Calu3 (cell line): ENCODE measurements around the gene MLLT3. TPM values are rescaled to one million over a fixed set of nuclear protein-coding genes. Genes with fewer than 3 reads are reported as not detected.

Source experiments
- BruUV-seq: library from RNA; stranded (reverse); fragments of 400-500 nt; replicated peaks from 2 replicates; lab custom pipeline; 2021; lab: Mats Ljungman, UMichigan
- CTCF ChIA-PET: fragments of 300-600 bp; sonication (Branson Sonifier 250); formaldehyde crosslinking; loops from one replicate; lab custom pipeline; 2022; ENCODE audit warnings: antibody characterized with exemption; lab: Charles Lee
- DNase-seq: peaks from one replicate; pipeline ENCODE4 v3.0.0; 2022
- H3K27ac Mint-ChIP-seq: one replicate; pipeline ENCODE4 v1.8.0; 2022; ENCODE audit warnings: mixed read lengths; ENCODE audit not compliant: unreplicated experiment
- H3K27me3 Mint-ChIP-seq: one replicate; pipeline ENCODE4 v1.8.0; 2022; ENCODE audit warnings: mixed read lengths; ENCODE audit not compliant: unreplicated experiment
- H3K36me3 Mint-ChIP-seq: one replicate; pipeline ENCODE4 v1.8.0; 2022; ENCODE audit warnings: mild to moderate bottlenecking, moderate library complexity, mixed read lengths; ENCODE audit not compliant: insufficient read depth, unreplicated experiment
- H3K4me1 Mint-ChIP-seq: one replicate; pipeline ENCODE4 v1.8.0; 2022; ENCODE audit warnings: mild to moderate bottlenecking, low read depth, mixed read lengths; ENCODE audit not compliant: unreplicated experiment
- H3K4me3 Mint-ChIP-seq: one replicate; pipeline ENCODE4 v1.8.0; 2022; ENCODE audit warnings: mild to moderate bottlenecking, low read depth, moderate library complexity, mixed read lengths; ENCODE audit not compliant: unreplicated experiment
- H3K9me3 Mint-ChIP-seq: one replicate; pipeline ENCODE4 v1.8.0; 2022; ENCODE audit warnings: low read depth, mixed read lengths; ENCODE audit not compliant: unreplicated experiment
- intact Hi-C: fragments of 100-400 bp; cut with micrococcal nuclease; formaldehyde crosslinking; loops from one replicate; pipeline ENCODE4 v1.10.0; 2022; ENCODE audit not compliant: unreplicated experiment
- total RNA-seq: library from RNA; stranded (reverse); gene quantifications from 2 replicates; pipeline ENCODE4 v1.2.3, GENCODE V29; 2022
- TF ChIP-seq, protein P1 (sequence below): fragments of 200-600 bp; IDR thresholded peaks from one replicate; pipeline ENCODE4 v1.8.0; 2022; ENCODE audit warnings: antibody characterized with exemption; ENCODE audit not compliant: unreplicated experiment

The MLLT3 gene
- total RNA-seq, 1 experiment from 2014 or later: 23.1 TPM

DNA sequence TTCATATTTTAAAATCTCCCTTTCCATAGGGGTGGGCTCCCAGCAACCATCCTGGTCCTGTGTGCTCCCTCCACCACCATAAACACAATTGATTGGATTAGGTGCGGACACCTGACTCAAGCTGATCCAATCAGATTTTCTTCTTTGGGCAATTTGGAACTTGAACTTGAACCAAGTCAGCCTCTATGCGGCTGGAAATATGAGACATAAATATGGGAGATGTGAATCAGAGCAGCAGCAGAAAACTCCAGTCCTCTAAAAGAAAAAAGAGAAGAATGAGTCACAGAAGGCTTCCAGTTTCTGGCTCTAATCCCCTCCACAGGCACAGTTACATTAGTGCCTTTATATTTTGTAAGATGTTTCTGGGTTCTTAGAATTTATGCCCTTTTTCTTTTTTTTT, 306.6 kb downstream of the MLLT3 start:
- Mint-ChIP-seq H3K27me3 (no peaks in the 10 kb centered on the region), H3K4me3 (no peak overlapping the region), H3K27ac (no peak overlapping the region), H3K36me3 (no peaks in the 10 kb centered on the region), H3K9me3 (peaks cover 3% of the 10 kb centered on the region), H3K4me1 (peaks cover 23% of the 10 kb centered on the region)
- DNase-seq: no peak
- intact Hi-C loops: no loop called here
- CTCF ChIA-PET: no interaction called here
- TF ChIP-seq, protein P1, sequence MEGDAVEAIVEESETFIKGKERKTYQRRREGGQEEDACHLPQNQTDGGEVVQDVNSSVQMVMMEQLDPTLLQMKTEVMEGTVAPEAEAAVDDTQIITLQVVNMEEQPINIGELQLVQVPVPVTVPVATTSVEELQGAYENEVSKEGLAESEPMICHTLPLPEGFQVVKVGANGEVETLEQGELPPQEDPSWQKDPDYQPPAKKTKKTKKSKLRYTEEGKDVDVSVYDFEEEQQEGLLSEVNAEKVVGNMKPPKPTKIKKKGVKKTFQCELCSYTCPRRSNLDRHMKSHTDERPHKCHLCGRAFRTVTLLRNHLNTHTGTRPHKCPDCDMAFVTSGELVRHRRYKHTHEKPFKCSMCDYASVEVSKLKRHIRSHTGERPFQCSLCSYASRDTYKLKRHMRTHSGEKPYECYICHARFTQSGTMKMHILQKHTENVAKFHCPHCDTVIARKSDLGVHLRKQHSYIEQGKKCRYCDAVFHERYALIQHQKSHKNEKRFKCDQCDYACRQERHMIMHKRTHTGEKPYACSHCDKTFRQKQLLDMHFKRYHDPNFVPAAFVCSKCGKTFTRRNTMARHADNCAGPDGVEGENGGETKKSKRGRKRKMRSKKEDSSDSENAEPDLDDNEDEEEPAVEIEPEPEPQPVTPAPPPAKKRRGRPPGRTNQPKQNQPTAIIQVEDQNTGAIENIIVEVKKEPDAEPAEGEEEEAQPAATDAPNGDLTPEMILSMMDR: no peak
- BruUV-seq: no TSS peak

DNA sequence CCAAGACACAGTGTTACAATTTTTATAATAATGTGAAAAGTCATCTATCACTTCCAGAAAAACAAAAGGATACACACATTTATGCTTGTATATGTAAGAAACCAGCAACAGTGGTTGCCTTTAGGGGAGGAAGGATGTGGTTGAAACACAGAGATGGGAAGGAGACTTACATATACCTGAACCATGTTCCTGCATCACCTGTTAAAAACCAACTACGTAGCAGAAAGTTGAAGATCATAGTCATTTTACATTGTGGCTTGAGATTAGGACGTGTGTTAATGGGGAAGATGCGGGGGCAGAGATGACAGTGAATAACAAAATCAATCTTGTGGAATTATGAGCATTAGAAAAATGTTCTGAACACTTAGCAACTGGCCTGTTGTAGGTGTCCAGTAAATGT, 307.3 kb downstream of the MLLT3 start:
- no peaks in the 10 kb centered on the region for H3K36me3 Mint-ChIP-seq
- intact Hi-C loops: no loop called here

DNA sequence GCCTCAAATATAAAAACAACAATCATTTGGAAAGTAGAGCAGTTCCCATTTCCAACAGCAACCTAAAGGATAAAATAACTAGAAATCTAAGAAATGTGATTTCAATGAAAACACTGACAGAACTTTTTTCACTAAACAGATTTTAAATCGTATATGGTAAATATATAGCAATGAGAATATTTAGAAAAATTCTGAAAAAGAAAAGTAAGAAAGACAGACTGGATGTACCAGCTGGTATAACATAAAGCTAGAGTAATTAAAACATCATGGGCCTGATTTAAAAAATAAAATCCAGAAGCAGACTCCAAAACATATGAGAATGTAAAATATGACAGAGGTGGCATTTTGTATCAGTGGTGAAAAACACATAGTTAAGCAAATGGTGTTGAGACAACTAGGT, 308.9 kb downstream of the MLLT3 start:
- Mint-ChIP-seq H3K27me3 (peaks cover 18% of the 10 kb centered on the region), H3K27ac (no peak overlapping the region), H3K4me1 (peaks cover 14% of the 10 kb centered on the region), H3K36me3 (no peaks in the 10 kb centered on the region), H3K9me3 (peaks cover 3% of the 10 kb centered on the region), H3K4me3 (no peak overlapping the region)
- intact Hi-C loops: no loop called here
- no TSS peak for BruUV-seq
- CTCF ChIA-PET: no interaction called here
- no peak for DNase-seq
- TF ChIP-seq, protein P1: no peak

More for the DNA sequence above, 307.3 kb downstream of the MLLT3 start:
- TF ChIP-seq, protein P1: no peak
- Mint-ChIP-seq H3K4me3 (no peak overlapping the region), H3K27ac (no peak overlapping the region), H3K9me3 (peaks cover 3% of the 10 kb centered on the region), H3K4me1 (peaks cover 18% of the 10 kb centered on the region), H3K27me3 (peaks cover 3% of the 10 kb centered on the region)
- DNase-seq: no peak
- CTCF ChIA-PET: no interaction called here
- no TSS peak for BruUV-seq

DNA sequence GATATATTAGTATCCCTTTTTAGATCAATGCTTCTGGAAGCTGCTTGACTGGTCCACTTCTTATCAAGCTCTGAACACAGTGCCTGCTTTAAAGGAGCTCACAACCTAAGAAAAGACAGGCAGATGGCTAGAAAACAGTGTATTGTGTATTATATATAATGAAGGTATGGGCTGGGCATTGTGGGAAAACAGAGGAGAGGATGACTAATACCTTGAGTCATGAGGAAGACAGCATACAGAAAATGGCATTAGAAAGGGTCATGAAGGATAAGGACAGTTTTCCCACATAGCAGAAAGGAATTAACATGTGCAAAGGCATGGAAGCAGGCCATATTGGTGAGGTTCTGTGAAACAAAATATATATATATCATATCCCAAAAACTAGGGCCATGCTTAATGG, 309.6 kb downstream of the MLLT3 start:
- no peak overlapping the region for H3K27ac Mint-ChIP-seq
- DNase-seq: no peak

More for the DNA sequence above, 309.6 kb downstream of the MLLT3 start:
- TF ChIP-seq, protein P1: no peak
- Mint-ChIP-seq H3K4me3 (no peak overlapping the region), H3K36me3 (no peaks in the 10 kb centered on the region), H3K27me3 (peaks cover 25% of the 10 kb centered on the region), H3K4me1 (peaks cover 14% of the 10 kb centered on the region), H3K9me3 (peaks cover 3% of the 10 kb centered on the region)
- BruUV-seq: no TSS peak
- intact Hi-C loops: no loop called here
- CTCF ChIA-PET: no interaction called here
